Measurements from ENCODE around the gene CLCNKA. TPM values are rescaled to one million over a fixed set of nuclear protein-coding genes. Genes with fewer than 3 reads are reported as not detected.
"Not testable (repeated sequence)": the region's sequence is repeated elsewhere in the genome, so short reads cannot be mapped to it uniquely, and the experiment has no call there.

The CLCNKA gene
- polyA plus RNA-seq, 1 donor (not counting 4 experiments of a cell fraction or from before 2014, with no cell fraction given): not detected

DNA sequence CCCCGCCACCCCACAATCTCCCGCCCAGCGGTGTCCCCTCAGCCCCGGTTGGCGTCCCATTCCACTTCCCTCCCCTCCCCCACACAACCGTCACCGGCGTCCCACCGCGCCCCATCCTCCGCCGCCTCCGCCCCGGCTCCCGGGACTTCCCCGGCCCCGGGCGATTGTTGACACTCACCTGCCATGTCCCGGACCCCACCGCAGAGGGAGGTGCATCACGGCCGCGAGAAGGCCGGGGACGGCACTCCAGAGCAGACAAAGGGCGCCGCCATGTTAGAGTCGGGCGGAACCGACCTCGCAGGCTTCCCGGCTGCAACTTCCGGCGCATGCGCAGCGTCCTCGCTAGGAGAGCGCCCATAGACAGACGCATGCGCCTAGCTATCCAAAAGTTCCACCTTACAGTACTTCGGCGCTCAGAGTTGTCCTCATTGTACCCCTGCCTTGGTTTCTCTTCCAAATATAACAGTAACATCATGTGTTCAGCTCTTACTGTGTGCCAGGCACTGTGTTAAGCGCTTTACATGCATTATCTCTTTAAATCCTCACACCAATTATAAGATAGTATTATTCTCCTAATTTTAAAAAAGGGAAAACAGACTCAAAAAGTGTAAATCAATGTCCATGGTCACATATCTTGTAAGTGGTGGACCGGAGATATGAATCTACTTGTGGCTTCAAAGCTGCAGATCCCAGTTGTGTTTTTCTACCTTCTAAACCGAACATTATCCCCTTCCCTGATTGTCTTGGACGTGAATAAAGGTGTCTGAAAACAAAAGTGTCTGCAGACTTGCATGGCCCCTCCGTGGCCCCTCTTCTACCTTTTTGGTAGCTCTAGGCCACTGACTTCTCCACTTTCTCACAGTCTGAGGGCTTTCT is 45.8 kb upstream of the CLCNKA start, which contains the start of gene ZBTB17:
ZBTB17 (minus strand) TSS at position 297 of the 876 bp plus-strand sequence. CDS start 27,606 bp downstream, outside the sequence.
- Histone ChIP-seq H3K27me3 (ENCODE audit: control insufficient read depth, extremely low read depth, insufficient read depth, low read length) (no peaks in the 10 kb centered on the region), H3K9me3 (ENCODE audit: control insufficient read depth, low read depth, low read length) (no peaks in the 10 kb centered on the region), H3K79me2 (ENCODE audit: control insufficient read depth, insufficient read depth, low read length) (peaks cover 37% of the 10 kb centered on the region), H4K20me1 (ENCODE audit: control insufficient read depth, extremely low read depth, insufficient read depth, low read length) (no peaks in the 10 kb centered on the region), H3K4me1 (ENCODE audit: control insufficient read depth, extremely low read depth, insufficient read depth, low read length) (peaks cover 9% of the 10 kb centered on the region), H3K9me1 (ENCODE audit: control insufficient read depth, extremely low read depth, insufficient read depth, low read length) (no peaks in the 10 kb centered on the region), H3K9ac (ENCODE audit: control insufficient read depth, extremely low read depth, insufficient read depth, low read length) (peak within 1 kb of the TSS; percentile 79), H3K27ac (ENCODE audit: control insufficient read depth, insufficient read depth, low read length) (peak within 1 kb of the TSS; percentile 74), H3K36me3 (ENCODE audit: control insufficient read depth in 2 of 2, extremely low read depth in 1 of 2, insufficient read depth in 2 of 2, low read length in 2 of 2) (peaks cover 7 to 11% of the 10 kb centered on the region in 2 experiments), H3K4me3 (ENCODE audit: control insufficient read depth in 2 of 3, extremely low read depth in 1 of 3, insufficient read depth in 2 of 3, low read depth in 1 of 3, low read length in 3 of 3) (peak within 1 kb of the TSS; percentile 75 to 91 (median 81)), H2AFZ (ENCODE audit: control insufficient read depth, low read length) (peak within 1 kb of the TSS; percentile 66), H3K4me2 (ENCODE audit: control insufficient read depth, extremely low read depth, insufficient read depth, low read depth, low read length) (peak within 1 kb of the TSS; percentile 99)
- dilution Hi-C loops (cut with MboI; ENCODE audit: extremely low pct_ligation_motif_present, low sequenced_read_pairs): no loop called here
- no peak for TF ChIP-seq EZH2 (IDR thresholded peaks at IDR 0.05; ENCODE audit: low read length)
- TF ChIP-seq, protein P1, sequence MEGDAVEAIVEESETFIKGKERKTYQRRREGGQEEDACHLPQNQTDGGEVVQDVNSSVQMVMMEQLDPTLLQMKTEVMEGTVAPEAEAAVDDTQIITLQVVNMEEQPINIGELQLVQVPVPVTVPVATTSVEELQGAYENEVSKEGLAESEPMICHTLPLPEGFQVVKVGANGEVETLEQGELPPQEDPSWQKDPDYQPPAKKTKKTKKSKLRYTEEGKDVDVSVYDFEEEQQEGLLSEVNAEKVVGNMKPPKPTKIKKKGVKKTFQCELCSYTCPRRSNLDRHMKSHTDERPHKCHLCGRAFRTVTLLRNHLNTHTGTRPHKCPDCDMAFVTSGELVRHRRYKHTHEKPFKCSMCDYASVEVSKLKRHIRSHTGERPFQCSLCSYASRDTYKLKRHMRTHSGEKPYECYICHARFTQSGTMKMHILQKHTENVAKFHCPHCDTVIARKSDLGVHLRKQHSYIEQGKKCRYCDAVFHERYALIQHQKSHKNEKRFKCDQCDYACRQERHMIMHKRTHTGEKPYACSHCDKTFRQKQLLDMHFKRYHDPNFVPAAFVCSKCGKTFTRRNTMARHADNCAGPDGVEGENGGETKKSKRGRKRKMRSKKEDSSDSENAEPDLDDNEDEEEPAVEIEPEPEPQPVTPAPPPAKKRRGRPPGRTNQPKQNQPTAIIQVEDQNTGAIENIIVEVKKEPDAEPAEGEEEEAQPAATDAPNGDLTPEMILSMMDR (optimal IDR thresholded peaks at IDR 0.05 in 1 of 3, IDR thresholded peaks at IDR 0.05 in 1 of 3, conservative IDR thresholded peaks at IDR 0.05 in 1 of 3; ENCODE audit: extremely low read depth in 1 of 3, insufficient read depth in 2 of 3, low read length in 3 of 3): no peak
- DNase-seq (ENCODE audit: low read depth, low spot score) (peak; percentile 60), FAIRE-seq (peak; percentile 73)

DNA sequence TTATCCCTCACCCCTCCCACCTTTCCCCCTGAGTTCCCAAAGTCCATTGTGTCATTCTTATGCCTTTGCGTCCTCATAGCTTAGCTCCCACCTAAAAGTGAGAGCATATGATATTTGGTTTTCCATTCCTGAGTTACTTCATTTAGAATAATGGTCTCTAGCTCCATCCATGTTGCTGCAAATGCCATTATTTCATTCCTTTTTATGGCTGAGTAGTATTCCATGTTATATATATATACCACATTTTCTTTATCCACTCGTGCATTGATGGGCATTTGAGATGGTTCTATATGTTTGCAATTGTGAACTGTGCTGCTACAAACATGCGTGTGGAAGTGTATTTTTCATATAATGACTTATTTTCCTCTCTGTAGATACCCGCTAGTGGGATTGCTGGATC is 43.9 kb upstream of the CLCNKA start:
- DNase-seq (ENCODE audit: low read depth, low spot score); dilution Hi-C loops (cut with MboI; ENCODE audit: extremely low pct_ligation_motif_present, low sequenced_read_pairs); H3K9me1 ChIP-seq (ENCODE audit: control insufficient read depth, extremely low read depth, insufficient read depth, low read length); H3K9ac ChIP-seq (ENCODE audit: control insufficient read depth, extremely low read depth, insufficient read depth, low read length); FAIRE-seq; H2AFZ ChIP-seq (ENCODE audit: control insufficient read depth, low read length); H3K27ac ChIP-seq (ENCODE audit: control insufficient read depth, insufficient read depth, low read length); H3K4me2 ChIP-seq (ENCODE audit: control insufficient read depth, extremely low read depth, insufficient read depth, low read depth, low read length); H3K9me3 ChIP-seq (ENCODE audit: control insufficient read depth, low read depth, low read length); H3K36me3 ChIP-seq (ENCODE audit: control insufficient read depth in 2 of 2, extremely low read depth in 1 of 2, insufficient read depth in 2 of 2, low read length in 2 of 2); H3K4me1 ChIP-seq (ENCODE audit: control insufficient read depth, extremely low read depth, insufficient read depth, low read length); H3K27me3 ChIP-seq (ENCODE audit: control insufficient read depth, extremely low read depth, insufficient read depth, low read length); H4K20me1 ChIP-seq (ENCODE audit: control insufficient read depth, extremely low read depth, insufficient read depth, low read length); H3K4me3 ChIP-seq (ENCODE audit: control insufficient read depth in 2 of 3, extremely low read depth in 1 of 3, insufficient read depth in 2 of 3, low read depth in 1 of 3, low read length in 3 of 3): not testable (repeated sequence)
- peaks cover 24% of the 10 kb centered on the region for H3K79me2 ChIP-seq (ENCODE audit: control insufficient read depth, insufficient read depth, low read length)
